Measurements from ENCODE around the gene ARHGAP4.

ARHGAP4 gene

DNA sequence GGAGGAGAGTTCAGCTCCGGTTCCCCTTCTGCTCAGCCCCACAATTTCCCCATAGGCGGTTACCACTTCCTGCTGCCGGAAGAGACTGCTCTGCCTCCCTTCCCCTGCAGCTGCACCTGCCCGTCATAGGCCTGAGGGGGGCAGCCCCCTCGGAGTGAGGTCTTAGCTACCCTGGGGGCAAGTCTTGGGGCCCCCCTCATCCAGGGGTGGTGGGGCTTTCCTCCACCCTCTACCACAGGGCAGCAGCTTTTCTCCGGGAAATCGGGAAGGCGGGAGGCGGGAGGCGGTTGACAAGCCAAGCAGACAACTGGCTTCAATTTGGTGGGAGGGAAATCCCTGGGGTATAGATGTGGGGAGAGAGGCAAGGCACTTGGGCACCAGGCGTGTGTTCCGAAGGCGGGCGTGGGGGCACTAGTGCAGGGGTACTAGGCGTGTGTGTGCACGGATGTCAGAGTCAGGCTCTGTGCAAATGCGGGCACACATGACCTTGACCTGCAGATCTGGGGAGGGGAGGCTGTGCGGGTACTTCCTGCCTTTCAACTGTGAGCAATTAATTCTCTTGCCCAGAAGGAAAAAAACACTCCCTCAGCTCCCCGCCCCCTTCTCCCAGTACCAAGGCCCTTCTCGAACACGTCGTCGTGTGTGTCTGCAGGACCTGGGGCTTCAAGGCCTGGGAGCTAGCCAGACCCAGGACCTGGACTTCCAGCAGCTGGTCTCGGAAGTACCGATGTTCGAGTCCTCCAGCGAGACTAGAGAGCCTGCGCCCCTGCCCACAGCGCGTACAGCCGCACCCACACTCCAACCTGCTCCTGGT is 1.0 kb upstream of the ARHGAP4 start:
- peak; percentile 44 for DNase-seq

DNA sequence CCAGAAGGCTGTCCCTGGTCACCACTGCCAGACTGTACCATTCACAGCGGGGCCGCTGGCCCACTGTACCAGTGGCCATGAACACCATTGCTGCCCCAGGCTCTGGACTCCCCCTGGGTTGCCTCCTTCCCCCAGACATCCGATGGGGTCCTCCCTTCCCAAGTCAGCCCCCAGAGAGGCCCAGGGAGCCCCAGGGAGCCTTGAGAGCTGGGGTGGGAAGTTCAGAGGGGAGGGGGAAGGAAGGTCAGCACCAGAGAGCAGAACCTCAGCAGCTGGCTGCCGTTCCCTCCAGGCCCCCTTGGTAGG is 441 bp upstream of the ARHGAP4 start:
- no peak for DNase-seq

DNA sequence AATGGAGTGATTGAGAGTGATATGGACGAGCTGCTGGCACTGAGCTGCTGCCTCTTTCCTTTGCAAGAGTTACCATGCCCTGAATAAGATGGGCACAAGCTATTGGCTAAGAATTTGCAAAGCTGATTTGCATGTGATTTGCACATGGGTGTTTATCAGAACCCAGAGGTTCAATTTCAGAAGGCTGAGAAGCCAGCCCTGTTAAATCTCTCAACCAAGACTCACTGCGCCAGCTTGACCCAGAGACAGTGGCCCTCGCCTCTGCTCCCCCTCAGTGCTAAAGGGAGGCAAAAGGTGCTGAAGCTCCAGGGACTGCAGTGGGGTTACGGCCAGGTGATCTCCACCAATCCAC is 701 bp downstream of the ARHGAP4 start:
- DNase-seq = no peak

DNA sequence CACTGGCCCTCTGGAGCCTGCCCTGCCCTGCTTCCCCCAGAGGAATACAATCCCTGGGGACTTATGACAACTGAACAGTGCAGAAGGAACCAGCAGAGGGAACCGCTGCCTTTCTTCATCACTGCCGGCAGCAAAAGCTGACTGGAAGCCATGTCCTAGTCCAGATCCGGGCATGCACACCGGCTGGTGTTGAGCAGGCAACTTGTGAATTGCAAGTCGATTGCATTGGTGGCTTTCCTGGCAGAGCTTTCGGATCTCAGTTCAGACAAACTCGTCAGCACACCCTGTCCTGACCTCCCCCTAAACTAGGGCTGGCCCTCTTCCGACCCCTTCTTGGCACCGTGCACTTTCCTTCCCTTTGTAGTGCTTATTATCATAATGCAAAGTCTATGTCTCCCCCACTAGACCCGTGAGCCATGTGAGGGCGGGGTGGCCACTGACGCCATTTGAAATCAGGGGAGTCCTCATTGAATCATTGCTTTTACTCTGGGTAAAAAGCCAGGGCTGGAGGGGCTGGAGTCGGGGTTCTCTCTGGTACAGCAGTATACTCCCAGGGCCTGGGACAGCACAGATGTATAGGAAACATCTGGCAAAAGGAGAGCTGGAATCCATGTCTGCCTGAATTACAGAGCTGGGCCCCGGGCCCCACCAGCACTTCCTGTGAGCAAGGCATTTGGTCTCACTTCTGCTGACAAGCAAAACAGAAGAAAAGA is 1.8 kb downstream of the ARHGAP4 start:
- DNase-seq = peak; percentile 52

DNA sequence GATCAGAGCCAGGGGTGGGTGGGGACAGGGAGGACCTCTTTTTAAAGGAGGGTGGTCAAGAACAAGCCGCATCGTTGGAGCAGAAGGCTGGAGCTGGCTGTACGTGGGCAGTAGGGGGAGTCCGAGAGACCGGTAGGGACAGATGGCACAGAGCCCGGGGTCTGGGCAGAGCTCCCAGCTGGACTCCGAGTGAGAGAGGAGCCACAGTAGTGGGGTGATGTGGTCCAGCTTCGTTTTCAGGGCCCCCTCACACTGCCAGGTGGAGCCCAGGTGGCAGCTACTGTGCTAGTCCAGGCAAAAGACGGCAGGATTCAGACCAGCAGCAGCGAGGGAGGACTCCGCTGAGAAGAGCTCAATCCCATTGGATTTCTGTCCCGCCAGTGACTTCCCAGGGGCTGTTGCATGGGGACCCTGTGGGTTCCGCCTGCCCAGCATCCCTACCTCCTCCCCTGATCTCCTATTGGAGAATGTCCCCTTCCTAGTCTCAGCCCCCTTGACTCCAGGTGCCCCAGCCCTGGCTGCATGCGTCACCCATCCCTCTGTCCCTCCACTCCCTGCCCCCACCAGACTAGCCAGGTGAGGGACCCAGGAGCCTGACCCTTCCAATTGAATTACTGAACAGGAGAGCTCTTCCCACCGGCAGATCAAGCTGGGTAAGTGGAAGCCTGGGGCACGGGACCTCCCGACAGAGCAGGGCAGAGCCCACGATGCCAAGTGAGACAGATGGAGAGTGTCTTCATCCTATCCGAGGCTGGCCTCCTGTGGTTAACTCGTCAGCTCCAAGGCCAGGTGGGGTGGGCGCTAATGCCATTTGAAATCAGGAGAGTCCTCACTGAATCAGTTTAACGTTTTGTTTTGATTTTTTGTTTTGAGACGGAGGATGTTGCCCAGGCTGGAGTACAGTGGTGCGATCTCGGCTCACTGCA is 2.9 kb downstream of the ARHGAP4 start:
- peak; percentile 25 for DNase-seq

DNA sequence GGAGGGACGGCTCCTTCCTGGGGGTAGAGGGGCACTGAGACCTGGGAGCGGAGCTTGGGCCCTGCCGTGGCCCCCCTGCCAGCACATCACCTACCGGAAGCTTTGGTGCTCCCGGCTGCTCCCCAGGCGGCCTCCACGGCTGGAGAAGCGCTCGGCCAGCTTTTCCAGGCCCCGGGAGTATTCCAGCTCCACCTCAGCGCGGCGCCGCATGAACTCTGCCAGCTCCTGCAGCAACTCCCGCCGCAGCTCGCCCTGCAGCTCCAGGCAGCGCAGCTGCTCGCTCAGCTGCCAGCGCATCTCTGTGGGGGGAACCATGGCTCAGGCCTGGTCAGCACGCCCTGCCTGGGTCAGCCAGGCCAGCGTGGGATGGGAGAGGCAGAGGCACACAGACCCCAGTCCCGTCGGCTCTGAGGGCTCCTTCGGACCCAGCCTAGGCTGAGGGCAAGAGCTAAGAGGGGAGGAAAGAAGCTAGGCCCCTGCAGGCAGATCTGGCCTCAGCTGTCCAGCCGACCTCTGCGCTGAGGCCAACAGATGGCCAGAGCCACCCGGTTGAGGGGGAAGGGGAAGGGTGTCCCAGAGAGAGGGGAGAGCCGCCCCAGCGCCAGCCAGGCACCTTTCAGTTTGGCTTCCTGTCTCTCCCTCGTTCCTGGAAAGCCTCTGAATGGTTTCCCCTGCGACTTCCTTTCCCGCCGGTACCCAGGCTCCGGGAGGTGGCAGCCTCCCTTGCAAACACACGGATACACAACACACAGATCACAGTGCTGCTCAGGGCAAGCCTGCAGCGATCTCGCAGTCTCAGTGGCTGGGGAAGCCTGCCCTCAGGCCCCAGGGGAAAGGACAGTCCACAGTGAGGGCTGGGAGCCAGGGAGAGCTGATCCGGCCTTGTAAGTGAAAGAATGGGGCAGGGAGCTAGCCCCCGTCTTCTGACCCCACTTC is 4.3 kb downstream of the ARHGAP4 start:
- DNase-seq = no peak

DNA sequence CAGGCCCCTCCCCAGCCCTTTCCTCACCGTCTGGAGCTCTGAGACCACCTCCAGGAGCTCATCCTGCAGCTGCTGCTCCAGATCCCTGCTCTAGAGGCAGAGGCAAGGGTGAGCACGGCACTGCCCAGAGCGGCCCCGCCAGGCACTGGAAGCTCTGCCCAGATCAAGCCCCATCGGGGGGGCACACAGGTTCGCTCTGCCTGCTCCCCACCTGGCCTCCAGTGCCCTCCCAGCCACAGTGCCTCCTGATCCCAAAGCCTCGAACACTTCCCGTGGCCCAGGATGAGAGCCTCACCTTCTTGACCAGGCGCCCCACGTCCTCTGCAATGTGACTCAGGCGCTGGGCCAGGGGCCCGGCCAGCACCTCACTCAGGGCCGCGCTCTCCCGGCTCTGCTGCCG is 5.0 kb downstream of the ARHGAP4 start:
- no peak for DNase-seq

DNA sequence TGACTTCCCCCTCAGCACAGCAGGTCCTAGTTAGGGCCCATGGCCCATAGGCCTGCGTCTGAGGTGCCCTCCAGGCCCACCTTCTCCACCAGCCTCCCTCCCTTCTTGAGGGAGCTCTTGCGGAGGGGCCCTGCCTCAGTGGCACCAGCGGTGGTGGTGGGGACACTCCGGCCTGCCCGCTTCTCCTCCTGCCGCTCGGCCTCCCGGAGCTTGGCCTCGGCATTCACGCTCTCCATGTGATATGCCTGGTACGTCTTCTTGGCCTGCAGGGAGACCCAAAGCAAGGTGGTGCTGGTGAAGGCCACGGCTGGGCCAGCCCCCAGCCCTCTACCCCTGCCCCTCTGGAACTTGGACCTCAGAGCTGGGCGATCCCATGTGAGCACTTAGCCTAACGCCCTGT is 5.5 kb downstream of the ARHGAP4 start:
- DNase-seq = no peak

DNA sequence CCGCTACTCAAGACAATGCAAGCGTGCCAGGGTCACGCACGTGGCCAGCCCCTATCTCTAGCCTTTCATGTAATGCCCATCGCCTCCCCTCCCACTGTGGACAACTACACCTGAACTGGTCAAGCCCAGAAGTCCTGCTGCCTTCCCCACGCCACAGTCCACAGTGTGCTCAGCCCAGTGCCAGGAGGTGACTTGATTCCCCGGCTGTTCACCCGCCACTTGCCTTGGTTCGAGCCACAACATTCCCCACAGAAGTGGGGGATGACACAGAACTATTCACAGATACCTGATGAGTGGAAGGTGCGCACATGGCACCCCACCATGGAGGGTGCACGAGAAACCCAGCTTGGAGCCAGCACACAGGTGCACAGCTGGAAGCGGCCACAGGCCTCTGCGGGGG is 6.8 kb downstream of the ARHGAP4 start:
- no peak for DNase-seq

DNA sequence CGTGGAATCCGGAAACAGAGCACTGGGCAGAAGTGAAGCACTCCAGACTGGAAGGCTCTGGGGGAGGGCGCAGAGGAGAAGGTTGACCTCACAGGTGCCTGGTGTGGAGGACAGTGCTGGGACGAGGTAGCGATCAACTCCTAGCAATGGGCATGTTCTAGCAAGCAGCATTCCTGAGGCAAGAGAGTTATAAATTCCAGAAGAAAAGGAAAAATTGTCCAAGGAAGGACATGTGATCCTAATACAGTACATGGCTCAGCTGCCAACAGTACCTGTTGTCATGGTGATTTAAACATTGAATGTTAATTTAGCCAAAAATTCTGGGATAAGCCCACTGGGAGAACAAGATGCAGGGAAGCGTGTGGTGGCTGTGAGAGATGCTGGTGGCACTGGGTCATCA is 8.2 kb downstream of the ARHGAP4 start:
- no peak for DNase-seq

DNA sequence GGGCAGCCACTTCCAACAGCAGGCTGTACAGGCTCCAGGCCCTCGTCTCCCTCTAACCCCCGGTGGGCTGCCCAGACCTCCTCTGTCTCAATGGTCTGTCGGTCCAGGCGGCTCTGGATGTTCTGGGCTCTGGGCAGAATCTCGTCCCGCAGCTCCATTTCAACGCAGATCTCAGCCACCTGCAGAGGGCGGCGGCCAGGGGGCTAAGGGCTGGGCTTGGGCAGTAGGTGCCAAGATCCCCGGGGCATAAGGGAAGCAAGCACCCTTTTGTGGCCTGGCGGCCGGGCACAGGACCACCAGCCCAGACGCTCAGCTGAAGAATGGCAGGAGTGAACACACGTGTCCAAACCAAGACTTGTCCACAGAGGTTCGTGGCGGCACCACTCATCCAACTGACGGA is 12.4 kb downstream of the ARHGAP4 start:
- no peak for DNase-seq

DNA sequence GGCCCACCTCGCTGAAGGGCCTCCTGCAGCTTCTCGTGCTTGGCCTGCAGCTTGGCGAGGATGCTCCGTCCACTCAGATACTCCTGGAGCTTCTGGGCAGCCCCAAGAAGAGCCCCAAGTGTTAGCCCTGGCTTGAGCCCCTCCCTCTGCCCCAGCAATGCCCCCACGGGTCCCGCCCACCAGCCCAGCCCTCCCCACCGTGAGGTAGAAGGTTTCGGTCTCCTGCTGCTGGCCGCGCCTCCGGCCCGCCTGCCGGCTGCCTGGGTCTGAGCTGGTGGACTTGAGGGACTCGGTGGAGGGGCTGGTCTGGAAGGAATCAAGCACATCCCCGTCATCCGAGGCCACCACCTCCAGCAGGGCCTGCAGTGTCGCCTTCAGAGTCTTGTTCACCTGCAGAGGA is 12.9 kb downstream of the ARHGAP4 start:
- DNase-seq = no peak

DNA sequence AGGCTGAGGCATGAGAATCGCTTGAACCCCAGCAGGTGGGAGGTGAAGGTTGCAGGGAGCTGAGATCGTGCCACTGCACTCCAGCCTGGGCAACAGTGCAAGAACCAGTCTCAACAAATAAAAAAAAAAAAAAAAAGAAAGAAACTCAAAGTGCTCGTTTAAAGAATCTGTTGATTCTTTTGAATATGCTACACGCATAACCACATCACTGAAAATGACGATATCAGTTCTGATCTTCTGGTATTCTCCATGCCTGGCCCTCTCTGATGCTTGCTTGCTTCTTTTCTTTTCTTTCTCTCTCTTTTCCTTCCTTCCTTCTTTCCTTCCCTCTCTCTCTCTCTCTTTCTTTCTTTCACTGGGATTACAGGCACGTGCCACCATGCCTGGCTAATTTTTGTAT is 14.3 kb downstream of the ARHGAP4 start:
- DNase-seq = no peak

DNA sequence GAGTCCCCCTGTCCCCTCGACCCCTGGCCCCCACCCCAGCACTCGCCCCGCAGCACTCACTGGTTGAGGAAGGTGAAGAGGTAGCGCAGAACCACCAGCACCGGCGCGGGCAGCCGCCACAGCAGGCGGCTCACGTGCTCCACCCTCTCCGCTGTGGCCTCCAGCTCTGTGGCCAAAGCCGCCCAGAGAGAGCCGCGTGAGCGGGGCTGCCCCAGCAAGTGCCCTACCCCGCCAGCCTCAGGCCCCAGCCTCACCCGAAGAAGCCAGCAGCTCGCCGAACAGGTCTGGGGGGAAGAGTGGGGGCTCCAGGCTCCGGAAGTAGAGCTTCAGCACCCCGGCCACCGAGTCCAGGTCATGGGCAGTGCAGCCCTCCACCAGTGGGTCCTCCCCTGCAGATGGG is 15.6 kb downstream of the ARHGAP4 start:
- DNase-seq = no peak

DNA sequence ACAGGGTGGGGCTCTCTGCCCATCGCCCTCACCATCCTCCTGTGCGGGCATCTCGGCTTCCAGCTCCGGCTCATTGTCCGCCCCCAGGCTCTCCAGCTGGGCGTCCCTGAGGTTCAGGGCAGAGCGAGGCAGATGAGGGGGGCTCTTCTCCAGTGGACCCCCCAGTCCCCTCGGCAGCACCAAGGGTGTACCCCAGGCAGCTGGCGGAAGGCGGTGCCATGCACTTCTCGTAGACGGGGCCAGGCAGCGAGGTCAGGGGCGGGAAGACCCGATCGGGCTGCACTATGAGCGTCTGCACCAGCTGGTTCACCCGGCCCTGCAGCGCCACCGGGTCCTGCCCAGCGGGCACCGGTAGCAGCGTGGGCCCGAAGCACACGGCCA is 16.1 kb downstream of the ARHGAP4 start:
- no peak for DNase-seq

DNA sequence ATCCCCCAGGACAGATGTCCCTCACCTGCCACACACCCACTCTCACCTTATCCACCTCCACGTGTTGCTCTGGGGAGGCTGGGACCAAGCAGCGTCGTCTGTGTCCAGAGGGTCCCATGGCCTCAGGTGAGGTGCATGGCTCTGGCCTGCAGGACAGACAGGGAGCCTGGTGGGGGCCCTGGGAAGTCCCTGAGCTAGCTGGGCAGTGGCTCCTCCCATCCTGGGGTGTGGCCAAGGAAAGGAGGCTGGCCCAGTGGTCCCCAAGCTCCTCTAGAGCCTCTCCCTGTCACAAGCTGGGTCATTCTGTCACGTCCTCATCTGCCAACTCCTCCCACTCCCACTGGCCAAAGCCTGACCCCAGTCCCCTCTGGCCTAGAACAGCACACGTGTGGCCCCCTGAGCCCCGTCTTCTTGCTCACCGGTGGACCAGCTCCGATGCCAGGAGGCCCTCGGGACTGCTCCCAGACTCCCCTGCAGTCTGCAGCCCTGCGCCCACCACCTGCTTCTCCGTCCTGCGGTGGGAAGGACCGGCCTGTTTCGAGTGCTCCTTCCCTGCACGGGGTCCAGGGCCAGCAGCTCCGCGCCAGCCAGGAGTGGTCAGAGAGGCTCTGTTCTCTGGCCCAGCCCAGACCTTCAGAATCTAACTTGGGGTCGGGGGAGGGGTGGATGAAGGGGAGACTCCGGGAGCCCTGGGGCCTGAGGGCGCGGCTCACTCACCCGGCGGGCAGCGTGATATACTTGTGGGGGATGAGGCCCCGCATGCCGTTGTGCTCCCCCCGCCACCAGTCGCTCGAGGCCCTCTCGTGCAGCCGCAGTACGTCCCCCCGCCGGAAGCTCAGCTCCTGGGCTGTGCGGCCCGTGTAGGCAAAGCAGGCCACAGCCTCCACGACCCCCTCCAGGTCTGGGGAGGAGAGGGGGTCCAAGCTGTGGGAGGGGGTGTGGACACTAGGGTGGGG is 16.8 kb downstream of the ARHGAP4 start:
- DNase-seq = no peak

DNA sequence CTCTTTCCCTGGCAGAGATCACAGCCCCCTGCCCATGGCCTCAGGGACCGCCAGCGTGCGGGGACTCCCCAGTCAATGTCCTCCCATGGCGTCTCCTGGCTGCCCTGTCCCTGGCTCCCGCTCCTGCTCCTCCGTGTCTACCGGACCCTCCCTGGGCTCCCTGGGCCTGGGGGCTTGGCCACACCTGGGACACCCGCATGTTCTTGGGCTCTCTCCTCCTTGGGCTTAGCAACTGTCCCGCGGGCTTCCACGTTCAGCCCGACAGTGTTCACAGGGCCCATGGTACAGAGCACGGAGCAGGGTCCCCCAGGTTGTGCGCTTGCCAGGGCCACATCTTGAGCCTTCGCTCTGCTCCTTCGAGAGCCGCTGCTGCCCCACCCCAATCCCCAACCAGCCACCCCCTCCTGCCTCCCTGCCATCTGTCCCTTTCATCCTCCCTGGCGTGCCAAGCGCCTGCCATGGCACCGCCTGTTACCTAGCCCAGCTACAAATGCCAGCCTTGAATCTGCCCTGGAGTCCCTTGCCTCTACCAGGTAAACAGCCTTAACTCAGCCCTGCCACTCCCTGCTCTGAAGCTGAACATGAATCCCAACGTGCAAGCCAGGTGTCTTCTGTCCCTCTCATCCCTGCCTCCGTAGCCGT is 17.7 kb downstream of the ARHGAP4 start:
- no peak for DNase-seq

DNA sequence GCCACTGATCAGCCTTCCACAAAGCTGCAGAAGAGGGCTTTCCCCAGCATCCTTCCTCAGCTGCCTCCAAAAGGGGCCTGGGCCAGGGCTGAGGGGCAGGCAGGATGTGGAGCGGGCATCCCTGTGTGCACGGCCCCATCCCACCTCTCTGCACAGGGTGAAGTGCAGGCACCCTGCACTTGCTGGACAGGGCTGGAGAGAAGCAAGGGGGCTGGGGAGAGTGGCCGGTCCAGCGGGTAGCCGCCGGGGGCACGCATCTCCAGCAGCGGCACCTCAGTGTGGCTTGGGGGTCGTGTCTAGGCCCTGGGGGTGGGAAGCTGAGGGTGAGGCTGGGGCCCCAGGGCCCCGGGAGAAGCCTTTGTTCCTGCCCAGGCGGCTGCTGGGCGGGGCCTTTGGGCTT is 18.6 kb downstream of the ARHGAP4 start:
- DNase-seq = no peak

DNA sequence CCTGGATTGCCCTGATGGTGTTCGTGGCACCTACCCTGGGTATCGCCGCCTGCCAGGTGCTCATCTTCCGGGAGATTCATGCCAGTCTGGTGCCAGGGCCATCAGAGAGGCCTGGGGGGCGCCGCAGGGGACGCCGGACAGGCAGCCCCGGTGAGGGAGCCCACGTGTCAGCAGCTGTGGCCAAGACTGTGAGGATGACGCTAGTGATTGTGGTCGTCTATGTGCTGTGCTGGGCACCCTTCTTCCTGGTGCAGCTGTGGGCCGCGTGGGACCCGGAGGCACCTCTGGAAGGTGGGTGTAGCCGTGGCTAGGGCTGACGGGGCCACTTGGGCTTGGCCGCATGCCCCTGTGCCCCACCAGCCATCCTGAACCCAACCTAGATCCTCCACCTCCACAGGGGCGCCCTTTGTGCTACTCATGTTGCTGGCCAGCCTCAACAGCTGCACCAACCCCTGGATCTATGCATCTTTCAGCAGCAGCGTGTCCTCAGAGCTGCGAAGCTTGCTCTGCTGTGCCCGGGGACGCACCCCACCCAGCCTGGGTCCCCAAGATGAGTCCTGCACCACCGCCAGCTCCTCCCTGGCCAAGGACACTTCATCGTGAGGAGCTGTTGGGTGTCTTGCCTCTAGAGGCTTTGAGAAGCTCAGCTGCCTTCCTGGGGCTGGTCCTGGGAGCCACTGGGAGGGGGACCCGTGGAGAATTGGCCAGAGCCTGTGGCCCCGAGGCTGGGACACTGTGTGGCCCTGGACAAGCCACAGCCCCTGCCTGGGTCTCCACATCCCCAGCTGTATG is 19.7 kb downstream of the ARHGAP4 start:
- DNase-seq = no peak
